HEK293T (cell line): ENCODE measurements around the gene STEAP2.
"Not testable (repeated sequence)": the region's sequence is repeated elsewhere in the genome, so short reads cannot be mapped to it uniquely, and the experiment has no call there.

Experiments used
- CTCF ChIA-PET: fragments of 350-600 bp; formaldehyde crosslinking; extraction: SDS; loops from one replicate; lab custom pipeline; 2021; ENCODE audit warnings: antibody characterized with exemption, inconsistent platforms; lab: Yijun Ruan, JAX
- POLR2A ChIA-PET: fragments of 350-600 bp; formaldehyde crosslinking; extraction: SDS; loops from one replicate; lab custom pipeline; 2020; ENCODE audit warnings: antibody characterized with exemption, inconsistent platforms; lab: Yijun Ruan, JAX
- DNase-seq: peaks from one replicate; pipeline ENCODE4 v3.0.0; 2012; ENCODE audit warnings: mixed read lengths; ENCODE audit errors: extremely low spot score
- ARNT ChIP-seq: fragments of 450-650 bp; IDR thresholded peaks from 2 replicates; pipeline ENCODE4 v1.6.1; 2017; ENCODE audit warnings: mild to moderate bottlenecking
- BHLHE40 ChIP-seq: fragments of 450-650 bp; IDR thresholded peaks from 2 replicates; pipeline ENCODE4 v1.6.1; 2016; ENCODE audit warnings: mild to moderate bottlenecking, moderate library complexity, borderline replicate concordance
- CTBP1 ChIP-seq: fragments of 450-650 bp; IDR thresholded peaks from 2 replicates; pipeline ENCODE4 v1.6.1; 2016; ENCODE audit warnings: borderline replicate concordance
- ELF4 ChIP-seq: fragments of 450-650 bp; IDR thresholded peaks from 2 replicates; pipeline ENCODE4 v1.6.1; 2017; ENCODE audit warnings: antibody characterized with exemption
- FOXA1 ChIP-seq: fragments of 450-650 bp; IDR thresholded peaks from 2 replicates; pipeline ENCODE4 v1.6.1; 2016; ENCODE audit warnings: mild to moderate bottlenecking
- FOXK2 ChIP-seq: fragments of 450-650 bp; IDR thresholded peaks from 2 replicates; pipeline ENCODE4 v1.6.1; 2016; ENCODE audit warnings: mild to moderate bottlenecking
- FOXM1 ChIP-seq: fragments of 450-650 bp; IDR thresholded peaks from 2 replicates; pipeline ENCODE4 v1.6.1; 2017; ENCODE audit warnings: mild to moderate bottlenecking, borderline replicate concordance
- HDGF ChIP-seq: fragments of 450-650 bp; IDR thresholded peaks from 2 replicates; pipeline ENCODE4 v1.6.1; 2017; ENCODE audit warnings: antibody characterized with exemption, borderline replicate concordance
- L3MBTL2 ChIP-seq: fragments of 450-650 bp; conservative IDR thresholded peaks from 2 replicates; pipeline ENCODE4 v1.6.1; 2016; ENCODE audit warnings: mild to moderate bottlenecking
- LEF1 ChIP-seq: fragments of 450-650 bp; IDR thresholded peaks from 2 replicates; pipeline ENCODE4 v1.6.1; 2017; ENCODE audit warnings: mild to moderate bottlenecking, borderline replicate concordance
- NFRKB ChIP-seq: fragments of 450-650 bp; IDR thresholded peaks from 2 replicates; pipeline ENCODE4 v1.6.1; 2016; ENCODE audit warnings: mild to moderate bottlenecking, moderate library complexity
- PKNOX1 ChIP-seq: fragments of 450-650 bp; IDR thresholded peaks from 2 replicates; pipeline ENCODE4 v1.6.1; 2016
- SP1 ChIP-seq: fragments of 450-650 bp; IDR thresholded peaks from 2 replicates; pipeline ENCODE4 v1.6.1; 2017
- SUZ12 ChIP-seq: fragments of 450-650 bp; IDR thresholded peaks from 2 replicates; pipeline ENCODE4 v1.6.1; 2016; ENCODE audit warnings: mild to moderate bottlenecking
- TARDBP ChIP-seq: fragments of 450-650 bp; IDR thresholded peaks from 2 replicates; pipeline ENCODE4 v1.6.1; 2016
- ZNF384 ChIP-seq: fragments of 450-650 bp; IDR thresholded peaks from 2 replicates; pipeline ENCODE4 v1.6.1; 2016

STEAP2 gene

GRCh38 chr7:90251304-90251635 is 39.7 kb downstream of the STEAP2 start:
- TF ChIP-seq CTBP1, result no peak
- no peak for TF ChIP-seq TARDBP
- ChIA-PET CTCF (interaction anchor here (1.1 kb wide), 1 partner anchor 17 kb away, joined by 3 read pairs; no protein-coding TSS in a partner anchor), POLR2A (no interaction called here)
- DNase-seq, result no peak

DNA sequence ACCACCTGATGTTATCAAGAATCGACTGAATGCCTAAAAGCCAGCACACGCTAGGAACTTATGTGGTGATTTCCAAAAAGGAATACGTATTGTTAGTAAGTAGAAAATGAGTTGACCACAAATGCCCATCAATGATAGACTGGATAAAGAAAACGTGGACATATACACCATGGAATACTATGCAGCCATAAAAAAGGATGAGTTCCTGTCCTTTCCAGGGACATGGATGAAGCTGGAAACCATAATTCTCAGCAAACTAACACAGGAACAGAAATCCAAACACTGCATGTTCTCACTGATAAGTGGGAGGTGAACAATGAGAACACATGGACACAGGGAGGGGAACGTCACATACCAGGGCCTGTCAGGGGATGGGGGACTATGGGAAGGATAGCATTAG is 44.5 kb downstream of the STEAP2 start:
- CTCF ChIA-PET, DNase-seq, POLR2A ChIA-PET: not testable (repeated sequence)

DNA sequence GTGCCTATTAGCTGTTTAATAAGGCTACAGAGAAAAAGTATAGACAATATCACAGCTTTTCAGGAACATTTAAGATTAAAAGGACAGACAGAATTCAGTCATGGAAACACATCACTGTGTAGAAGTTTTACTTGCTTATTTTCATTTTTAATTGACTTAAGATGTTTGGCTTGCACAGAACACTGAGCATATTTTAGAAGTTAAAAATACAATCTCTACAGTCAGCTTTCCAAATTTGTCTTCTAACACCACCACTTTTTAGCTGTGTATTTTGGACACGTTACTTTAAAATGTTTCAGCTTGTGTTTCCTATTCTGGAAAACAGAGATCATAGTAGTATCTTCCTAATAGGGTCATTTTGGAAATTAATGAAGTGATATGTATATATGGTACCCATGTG is 45.2 kb downstream of the STEAP2 start:
- POLR2A ChIA-PET, result no interaction called here
- CTCF ChIA-PET, result no interaction called here
- DNase-seq, result no peak
- TF ChIP-seq PKNOX1 (no peak), NFRKB (no peak), ELF4 (no peak), L3MBTL2 (no peak), BHLHE40 (no peak), TARDBP (no peak), HDGF (no peak), CTBP1 (no peak), SP1 (no peak), FOXK2 (no peak), FOXM1 (no peak), ZNF384 (no peak), SUZ12 (no peak), LEF1 (no peak), FOXA1 (no peak), ARNT (no peak)

DNA sequence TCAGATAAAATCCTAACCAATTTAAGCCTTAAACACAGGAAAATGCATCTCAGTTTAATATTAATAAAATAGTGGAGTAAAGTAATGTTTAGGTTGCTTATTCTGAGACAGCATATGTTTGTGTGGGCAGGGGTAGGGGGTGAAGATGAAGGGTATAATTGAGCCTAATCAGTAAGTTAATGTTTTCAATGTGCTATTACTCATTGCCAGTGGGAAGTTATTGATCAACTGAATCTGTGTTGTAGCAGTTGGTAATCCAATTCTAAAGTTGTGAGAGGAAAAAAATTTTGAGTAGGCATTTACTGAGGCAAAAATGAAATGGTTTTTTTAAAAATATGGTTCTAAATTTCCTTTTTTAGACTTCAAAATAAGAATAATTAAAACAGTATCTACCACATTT is 49.9 kb downstream of the STEAP2 start:
- ChIA-PET CTCF (no interaction called here), POLR2A (no interaction called here)
- DNase-seq, result no peak
- TF ChIP-seq BHLHE40, result no peak
- TF ChIP-seq SP1, result no peak
- no peak for TF ChIP-seq TARDBP
- TF ChIP-seq ZNF384, result no peak
- TF ChIP-seq ARNT, result no peak
- no peak for TF ChIP-seq NFRKB
- TF ChIP-seq HDGF, result no peak
- TF ChIP-seq PKNOX1, result no peak

GRCh38 chr7:90262438-90262837 is 50.9 kb downstream of the STEAP2 start:
- CTCF ChIA-PET, result no interaction called here
- POLR2A ChIA-PET, result no interaction called here
- peak; percentile 23 for DNase-seq
- TF ChIP-seq SUZ12 (no peak), NFRKB (no peak), ELF4 (no peak), PKNOX1 (no peak), FOXK2 (no peak)

GRCh38 chr7:90266808-90267207 is 55.3 kb downstream of the STEAP2 start:
- no peak for TF ChIP-seq SP1
- TF ChIP-seq FOXM1, result no peak
- no peak for TF ChIP-seq SUZ12
- ChIA-PET POLR2A (no interaction called here), CTCF (no interaction called here)
- no peak for DNase-seq

- CTCF ChIA-PET, result no interaction called here
- TF ChIP-seq NFRKB (no peak), PKNOX1 (no peak), FOXA1 (no peak), FOXK2 (no peak), HDGF (no peak), LEF1 (no peak), SUZ12 (no peak), BHLHE40 (no peak), SP1 (no peak), ARNT (no peak), L3MBTL2 (no peak)
- no peak for DNase-seq
- POLR2A ChIA-PET, result no interaction called here
Measured at GRCh38 chr7:90267263-90267858, 55.8 kb downstream of the STEAP2 start.
